Suprapubic skin (tissue), 3 donors: ENCODE data around the gene STK40.
A peak's percentile ranks its signal among the peaks of the same experiment; 100 is the strongest.

Experiments
- CTCF ChIP-seq, 2 donors: fragments of 200-600 bp in 1 of 2; fragments of 450-650 bp in 1 of 2; sonication (generic) in 1 of 2; IDR thresholded peaks; one replicate each; pipeline ENCODE4 v1.5.1; 2016 to 2019; ENCODE audit warnings: antibody characterized with exemption in 2 of 2, mild to moderate bottlenecking in 1 of 2, moderate library complexity in 1 of 2
- EP300 ChIP-seq: sonication (generic); formaldehyde crosslinking; IDR thresholded peaks from one replicate; pipeline ENCODE4 v1.6.1; 2017; ENCODE audit warnings: antibody characterized with exemption
- POLR2A ChIP-seq, 2 donors: fragments of 450-650 bp; IDR thresholded peaks; one replicate each; pipeline ENCODE4 v1.6.1; 2017; ENCODE audit warnings: antibody characterized with exemption in 2 of 2, mild to moderate bottlenecking in 2 of 2, moderate library complexity in 2 of 2

- no peak for TF ChIP-seq EP300
- TF ChIP-seq POLR2A (IDR thresholded peaks at IDR 0.05), result peak; percentile 78 to 84
- no peak for TF ChIP-seq CTCF (IDR thresholded peaks at IDR 0.05)
Measured at GRCh38 chr1:36397378-36398230, 11.9 kb upstream of the STK40 start, which contains the start of gene LSM10.
